ENCODE measurements around the gene CTIF.

DNA sequence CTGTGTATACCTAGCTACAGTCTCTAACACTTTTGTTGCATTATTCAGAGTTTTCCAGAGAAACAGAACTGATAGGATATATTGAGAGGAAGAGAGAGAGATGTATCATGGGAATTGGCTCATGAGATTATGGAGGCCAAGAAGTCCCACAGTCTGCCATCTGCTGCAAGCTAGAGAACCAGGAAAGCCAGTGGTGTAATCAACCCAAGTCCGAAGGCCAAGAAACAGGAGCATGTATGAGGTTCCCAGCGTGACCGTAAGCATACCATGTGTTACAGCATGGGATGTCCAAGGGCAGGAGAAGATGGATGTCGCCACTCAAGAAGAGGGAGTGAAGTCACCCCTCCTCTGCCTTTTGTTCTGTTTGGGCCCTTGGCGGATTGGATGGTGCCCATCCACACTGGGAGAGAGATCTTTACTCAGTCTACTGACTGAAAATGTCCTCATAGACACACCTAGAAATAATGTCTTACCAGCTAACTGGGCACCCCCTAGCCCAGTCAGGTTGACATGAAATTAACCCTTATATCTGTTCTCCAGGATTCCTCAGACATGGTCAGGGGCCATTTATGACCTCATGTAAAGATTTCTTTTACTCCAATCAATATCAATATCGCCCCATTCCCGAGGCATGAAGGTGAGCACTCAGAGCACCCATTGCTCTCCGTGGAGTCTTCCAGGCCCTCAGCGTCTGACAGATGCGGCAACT, 179.6 kb downstream of the CTIF start:
- TF ChIP-seq POLR2A (IDR thresholded peaks at IDR 0.05; ENCODE audit: low read depth, low read length): no peak
- TF ChIP-seq TAF1 (IDR thresholded peaks at IDR 0.05; ENCODE audit: low read depth, low read length): no peak
- TF ChIP-seq POLR2AphosphoS5 (IDR thresholded peaks at IDR 0.05; ENCODE audit: low read depth, low read length): no peak

All from GM12891 (cell line).